ENCODE results near the gene NMRAL1. TPM values are rescaled to one million over a fixed set of nuclear protein-coding genes. Genes with fewer than 3 reads are reported as not detected.

Gene NMRAL1
- total and polyA plus RNA-seq, 2 donors (not counting 1 experiment from before 2014, with no cell fraction given), result 48.6 to 68.8 TPM

DNA sequence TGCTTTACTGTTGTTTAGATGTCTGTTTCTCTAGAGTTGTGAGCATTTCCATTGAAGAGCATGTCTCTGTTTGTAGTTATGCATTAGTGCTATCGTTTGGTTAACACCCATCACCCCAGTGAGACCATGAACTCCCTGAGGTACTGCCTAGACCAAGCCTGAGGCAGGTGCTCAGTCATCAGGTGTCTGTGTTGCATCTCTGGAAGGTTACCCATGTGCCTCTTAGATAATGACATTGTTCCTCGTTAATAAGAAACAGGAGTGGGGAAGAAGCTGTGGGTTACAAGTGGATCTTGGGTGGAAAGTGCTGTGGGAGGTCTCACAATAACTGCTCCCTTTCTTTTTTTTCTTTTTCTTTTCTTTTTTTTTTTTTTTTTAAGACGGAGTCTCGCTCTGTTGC is 30.4 kb downstream of the NMRAL1 start:
- H3K4me1 ChIP-seq (ENCODE audit: control insufficient read depth in 2 of 2, insufficient read depth in 2 of 2, low read length in 2 of 2), result no peaks in the 10 kb centered on the region
- H3K9me3 Mint-ChIP-seq (ENCODE audit: insufficient read depth), result no peaks in the 10 kb centered on the region
- no peak for ATAC-seq (ENCODE audit: low read depth)

GRCh38 chr16:4443271-4443670 is 31.2 kb downstream of the NMRAL1 start:
- no peak overlapping the region for H3K4me2 ChIP-seq (replicated peaks; ENCODE audit: low read depth, low read length, poor library complexity, severe bottlenecking)
- H3K9ac ChIP-seq (ENCODE audit: low read length), result no peak overlapping the region
- Mint-ChIP-seq H3K4me3 (no peak overlapping the region), H3K4me1 (no peaks in the 10 kb centered on the region), H3K27ac (no peak overlapping the region), H3K9me3 (ENCODE audit: insufficient read depth) (no peaks in the 10 kb centered on the region), H3K27me3 (no peaks in the 10 kb centered on the region)
- H4K20me1 ChIP-seq (ENCODE audit: control insufficient read depth, insufficient read depth, low read length, poor library complexity, severe bottlenecking), result peaks cover 7% of the 10 kb centered on the region
- ATAC-seq (ENCODE audit: low read depth) (no peak), DNase-seq (no peak)
- no peaks in the 10 kb centered on the region for H3K9me3 ChIP-seq (ENCODE audit: control extremely low read depth in 1 of 3, control insufficient read depth in 2 of 3, insufficient read depth in 1 of 3, low read length in 2 of 3)
- H3K27me3 ChIP-seq (replicated peaks in 1 of 4; ENCODE audit: control extremely low read depth in 1 of 4, control insufficient read depth in 3 of 4, insufficient read depth in 4 of 4, low read length in 3 of 4), result no peaks in the 10 kb centered on the region
- H3K27ac ChIP-seq (ENCODE audit: low read length in 2 of 2), result no peak overlapping the region
- H3K36me3 ChIP-seq (replicated peaks in 1 of 2; ENCODE audit: control extremely low read depth in 1 of 2, control insufficient read depth in 1 of 2, extremely low read depth in 1 of 2, insufficient read depth in 2 of 2, low read length in 1 of 2), result peaks cover 5 to 81% of the 10 kb centered on the region in 2 experiments
- WGBS (ENCODE audit: insufficient coverage), result 81% methylated on average over 5 of the region's 5 CpGs
- no peak overlapping the region for H2AFZ ChIP-seq (ENCODE audit: insufficient read depth, low read depth, low read length, poor library complexity, severe bottlenecking)
- peaks cover 51% of the 10 kb centered on the region for H3K79me2 ChIP-seq (ENCODE audit: control insufficient read depth, insufficient read depth, low read length)
- no peak overlapping the region for H3K4me3 ChIP-seq (ENCODE audit: control extremely low read depth in 1 of 5, extremely low read depth in 1 of 5, insufficient read depth in 1 of 5, low read depth in 2 of 5, low read length in 4 of 5)
- intact Hi-C loops (cut with micrococcal nuclease), result no loop called here
- POLR2A ChIA-PET, result no interaction called here
- H3K4me1 ChIP-seq (ENCODE audit: control insufficient read depth in 2 of 2, insufficient read depth in 2 of 2, low read length in 2 of 2), result no peaks in the 10 kb centered on the region
- TF ChIP-seq EZH2 (IDR thresholded peaks at IDR 0.05; ENCODE audit: borderline replicate concordance, insufficient read depth, low read depth, low read length, poor library complexity, severe bottlenecking), result no peak
- CTCF ChIA-PET, result no interaction called here

More for the DNA sequence above, 30.4 kb downstream of the NMRAL1 start:
- Histone ChIP-seq H3K4me2 (replicated peaks; ENCODE audit: low read depth, low read length, poor library complexity, severe bottlenecking) (no peak overlapping the region), H3K9me3 (ENCODE audit: control extremely low read depth in 1 of 3, control insufficient read depth in 2 of 3, insufficient read depth in 1 of 3, low read length in 2 of 3) (no peaks in the 10 kb centered on the region), H3K36me3 (replicated peaks in 1 of 2; ENCODE audit: control extremely low read depth in 1 of 2, control insufficient read depth in 1 of 2, extremely low read depth in 1 of 2, insufficient read depth in 2 of 2, low read length in 1 of 2) (peaks cover 5 to 81% of the 10 kb centered on the region in 2 experiments), H3K27ac (ENCODE audit: low read length in 2 of 2) (no peak overlapping the region), H4K20me1 (ENCODE audit: control insufficient read depth, insufficient read depth, low read length, poor library complexity, severe bottlenecking) (peaks cover 7% of the 10 kb centered on the region), H3K27me3 (replicated peaks in 1 of 4; ENCODE audit: control extremely low read depth in 1 of 4, control insufficient read depth in 3 of 4, insufficient read depth in 4 of 4, low read length in 3 of 4) (no peaks in the 10 kb centered on the region), H3K4me3 (ENCODE audit: control extremely low read depth in 1 of 5, extremely low read depth in 1 of 5, insufficient read depth in 1 of 5, low read depth in 2 of 5, low read length in 4 of 5) (no peak overlapping the region), H3K79me2 (ENCODE audit: control insufficient read depth, insufficient read depth, low read length) (peaks cover 44% of the 10 kb centered on the region), H3K9ac (ENCODE audit: low read length) (no peak overlapping the region), H2AFZ (ENCODE audit: insufficient read depth, low read depth, low read length, poor library complexity, severe bottlenecking) (no peak overlapping the region)
- CTCF ChIA-PET, result no interaction called here
- TF ChIP-seq EZH2 (IDR thresholded peaks at IDR 0.05; ENCODE audit: borderline replicate concordance, insufficient read depth, low read depth, low read length, poor library complexity, severe bottlenecking) (no peak), CTCF (IDR thresholded peaks at IDR 0.05) (no peak)
- no peak for DNase-seq
- Mint-ChIP-seq H3K27me3 (no peaks in the 10 kb centered on the region), H3K27ac (no peak overlapping the region), H3K4me1 (no peaks in the 10 kb centered on the region), H3K4me3 (no peak overlapping the region)
- POLR2A ChIA-PET, result no interaction called here
- intact Hi-C loops (cut with micrococcal nuclease), result no loop called here
- 100% methylated on average over 1 of the region's 4 CpGs for WGBS (ENCODE audit: insufficient coverage)

All from B cell (primary cell).